IMR-90 (cell line): Measurements from ENCODE around the gene SYT6. TPM values are rescaled to one million over a fixed set of nuclear protein-coding genes. Genes with fewer than 3 reads are reported as not detected.

Source experiments
- ATAC-seq: fragments of 200-7000 bp; cut with Tn5 transposase; 2 replicates; pipeline ENCODE4 v1.9.1; 2020; ENCODE audit warnings: low read depth, mild to moderate bottlenecking, moderate library complexity
- BruUV-seq: library from RNA; stranded (reverse); fragments of 400-500 nt; replicated peaks from 2 replicates; lab custom pipeline; 2021; lab: Mats Ljungman, UMichigan
- CTCF ChIA-PET: fragments of 300-600 bp; formaldehyde crosslinking; extraction: SDS; loops from one replicate; lab custom pipeline; 2021; ENCODE audit warnings: antibody characterized with exemption; lab: Yijun Ruan, JAX
- POLR2A ChIA-PET: fragments of 300-600 bp; sonication (Branson Sonifier 250); formaldehyde crosslinking; loops from one replicate; lab custom pipeline; 2022; ENCODE audit warnings: antibody characterized with exemption; ENCODE audit not compliant: unreplicated experiment; lab: Charles Lee
- DNase-seq: peaks from one replicate; pipeline ENCODE4 v3.0.0; 2013
- H2AFZ ChIP-seq: replicated peaks from 2 replicates; pipeline ENCODE3; 2013; ENCODE audit warnings: low read length, mild to moderate bottlenecking; ENCODE audit not compliant: poor library complexity
- H2AK5ac ChIP-seq: 2 replicates; pipeline ENCODE4 v1.6.1; 2013; ENCODE audit warnings: low read depth, low read length, inconsistent platforms
- H2AK9ac ChIP-seq: replicated peaks from 2 replicates; pipeline ENCODE3; 2013; ENCODE audit warnings: mild to moderate bottlenecking, low read depth, low read length, moderate library complexity; ENCODE audit not compliant: poor library complexity
- H2BK120ac ChIP-seq: 2 replicates; pipeline ENCODE4 v1.6.1; 2013; ENCODE audit warnings: low read depth, low read length, inconsistent platforms
- H2BK15ac ChIP-seq: 3 replicates; pipeline ENCODE4 v1.6.1; 2013; ENCODE audit warnings: low read depth, low read length, inconsistent platforms
- H2BK20ac ChIP-seq: 2 replicates; pipeline ENCODE4 v1.6.1; 2013; ENCODE audit warnings: low read depth, mild to moderate bottlenecking, inconsistent platforms, low read length, moderate library complexity
- H2BK5ac ChIP-seq: 2 replicates; pipeline ENCODE4 v1.6.1; 2013; ENCODE audit warnings: mild to moderate bottlenecking, low read depth, low read length, inconsistent platforms; ENCODE audit not compliant: poor library complexity, severe bottlenecking
- H3K14ac ChIP-seq: replicated peaks from 2 replicates; pipeline ENCODE4 v1.6.1; 2013; ENCODE audit warnings: low read depth, low read length, inconsistent platforms
- H3K18ac ChIP-seq: 2 replicates; pipeline ENCODE4 v1.6.1; 2013; ENCODE audit warnings: low read depth, low read length, control low read depth
- H3K23ac ChIP-seq: 2 replicates; pipeline ENCODE4 v1.6.1; 2013; ENCODE audit warnings: low read depth, low read length, inconsistent platforms
- H3K27ac ChIP-seq: 2 replicates; pipeline ENCODE4 v1.5.1; 2013; ENCODE audit warnings: mild to moderate bottlenecking, control low read depth, low read length; ENCODE audit not compliant: insufficient read depth
- H3K27me3 ChIP-seq: 2 replicates; pipeline ENCODE4 v1.6.1; 2013; ENCODE audit warnings: low read length; ENCODE audit not compliant: control insufficient read depth, insufficient read depth
- H3K36me3 ChIP-seq: 2 replicates; pipeline ENCODE4 v1.6.1; 2013; ENCODE audit warnings: low read length, mixed read lengths; ENCODE audit not compliant: control insufficient read depth, insufficient read depth
- H3K4ac ChIP-seq: 2 replicates; pipeline ENCODE4 v1.6.1; 2013; ENCODE audit warnings: low read depth, low read length, inconsistent platforms
- H3K4me1 ChIP-seq: 2 replicates; pipeline ENCODE4 v1.6.1; 2013; ENCODE audit warnings: low read length, mixed read lengths; ENCODE audit not compliant: control insufficient read depth, insufficient read depth
- H3K4me2 ChIP-seq: 2 replicates; pipeline ENCODE4 v1.6.1; 2013; ENCODE audit warnings: low read depth, mild to moderate bottlenecking, control low read depth, low read length, moderate library complexity
- H3K4me3 ChIP-seq: 2 replicates; pipeline ENCODE4 v1.5.1; 2013; ENCODE audit warnings: low read depth, mild to moderate bottlenecking, control low read depth, low read length, moderate library complexity; ENCODE audit not compliant: insufficient read depth
- H3K56ac ChIP-seq: 2 replicates; pipeline ENCODE4 v1.6.1; 2013; ENCODE audit warnings: low read length, inconsistent platforms; ENCODE audit not compliant: insufficient read depth; ENCODE audit errors: extremely low read depth
- H3K79me1 ChIP-seq, 2 experiments: 2 replicates each; pipeline ENCODE4 v1.6.1; 2013; ENCODE audit warnings: low read length in 2 of 2, inconsistent platforms in 1 of 2, low read depth in 1 of 2
- H3K9ac ChIP-seq: 2 replicates; pipeline ENCODE4 v1.6.1; 2013; ENCODE audit warnings: low read depth, low read length, control low read depth
- H3K9me1 ChIP-seq: 2 replicates; pipeline ENCODE4 v1.6.1; 2013; ENCODE audit warnings: low read length, inconsistent platforms; ENCODE audit not compliant: insufficient read depth
- H3K9me3 ChIP-seq: 2 replicates; pipeline ENCODE4 v1.6.1; 2013; ENCODE audit warnings: low read length; ENCODE audit not compliant: control insufficient read depth, insufficient read depth
- H4K20me1 ChIP-seq: 2 replicates; pipeline ENCODE4 v1.6.1; 2013; ENCODE audit warnings: low read length, inconsistent platforms; ENCODE audit not compliant: insufficient read depth
- H4K5ac ChIP-seq: 2 replicates; pipeline ENCODE4 v1.6.1; 2013; ENCODE audit warnings: mild to moderate bottlenecking, low read depth, low read length, control low read depth
- H4K8ac ChIP-seq, 2 experiments: 2 replicates each; pipeline ENCODE4 v1.6.1; 2013; ENCODE audit warnings: low read depth in 2 of 2, low read length in 2 of 2, control low read depth in 1 of 2, inconsistent platforms in 1 of 2
- H4K91ac ChIP-seq: 2 replicates; pipeline ENCODE4 v1.6.1; 2013; ENCODE audit warnings: low read depth, low read length, inconsistent platforms; ENCODE audit not compliant: insufficient read depth
- BHLHE40 ChIP-seq: fragments of 150-350 bp; IDR thresholded peaks from 2 replicates; pipeline ENCODE4 v1.6.1; 2016; ENCODE audit warnings: mild to moderate bottlenecking, low read depth, low read length
- CEBPB ChIP-seq: IDR thresholded peaks from 2 replicates; pipeline ENCODE4 v1.6.1; 2012; ENCODE audit warnings: low read depth, low read length, improper control_type of control experiment
- CHD1 ChIP-seq: IDR thresholded peaks from 2 replicates; pipeline ENCODE4 v1.6.1; 2012; ENCODE audit warnings: low read depth, low read length, improper control_type of control experiment
- FOS ChIP-seq: fragments of 150-350 bp; IDR thresholded peaks from 2 replicates; pipeline ENCODE4 v1.6.1; 2016; ENCODE audit warnings: low read depth, low read length
- MAFK ChIP-seq: IDR thresholded peaks from 2 replicates; pipeline ENCODE4 v1.6.1; 2012; ENCODE audit warnings: low read depth, low read length, improper control_type of control experiment
- MAZ ChIP-seq: IDR thresholded peaks from 2 replicates; pipeline ENCODE4 v1.6.1; 2012; ENCODE audit warnings: low read depth, mild to moderate bottlenecking, low read length, improper control_type of control experiment, moderate library complexity, borderline replicate concordance
- MXI1 ChIP-seq: IDR thresholded peaks from 2 replicates; pipeline ENCODE4 v1.6.1; 2012; ENCODE audit warnings: low read depth, mild to moderate bottlenecking, low read length, moderate library complexity, borderline replicate concordance
- POLR2A ChIP-seq: IDR thresholded peaks from 2 replicates; pipeline ENCODE4 v1.6.1; 2012; ENCODE audit warnings: mild to moderate bottlenecking, low read depth, low read length
- RAD21 ChIP-seq: IDR thresholded peaks from 2 replicates; pipeline ENCODE4 v1.6.1; 2012; ENCODE audit warnings: low read length, improper control_type of control experiment
- RCOR1 ChIP-seq: IDR thresholded peaks from 2 replicates; pipeline ENCODE4 v1.6.1; 2012; ENCODE audit warnings: mild to moderate bottlenecking, low read length, improper control_type of control experiment; ENCODE audit not compliant: insufficient replicate concordance
- RFX5 ChIP-seq: IDR thresholded peaks from 2 replicates; pipeline ENCODE4 v1.8.0; 2012; ENCODE audit warnings: low read depth, mild to moderate bottlenecking, low read length, moderate library complexity
- SMC3 ChIP-seq: fragments of 150-350 bp; IDR thresholded peaks from 2 replicates; pipeline ENCODE4 v1.6.1; 2016; ENCODE audit warnings: low read depth, mild to moderate bottlenecking, antibody characterized with exemption, low read length, moderate library complexity
- dilution Hi-C: fragments of 300-500 bp; cut with HindIII; formaldehyde crosslinking; loops from one replicate; pipeline ENCODE4 v1.14.3; 2018; ENCODE audit warnings: low sequenced_read_pairs; ENCODE audit not compliant: unreplicated experiment
- in situ Hi-C: fragments of 300-500 bp; cut with MboI; formaldehyde crosslinking; loops from 3 replicates; pipeline ENCODE4 v1.14.3; 2019; ENCODE audit warnings: low sequenced_read_pairs, inconsistent platforms, mixed read lengths
- intact Hi-C: fragments of 100-400 bp; cut with micrococcal nuclease; formaldehyde crosslinking; loops from 2 replicates; pipeline ENCODE4 v1.10.0; 2022
- polyA plus RNA-seq, 3 experiments: library from polyadenylated mRNA; depleted of rRNA; stranded (reverse); fragments of >200 nt; gene quantifications; 2 replicates each; pipeline ENCODE4 v1.2.3, GENCODE V29; 2012; ENCODE audit warnings: low replicate concordance in 1 of 3
- total RNA-seq: library from RNA; depleted of rRNA; stranded (reverse); fragments of >200 nt; gene quantifications from 2 replicates; pipeline ENCODE4 v1.2.3, GENCODE V29; 2012
- TF ChIP-seq, protein P1 (sequence below): fragments of 150-350 bp; IDR thresholded peaks from 2 replicates; pipeline ENCODE4 v1.6.1; 2017; ENCODE audit warnings: mild to moderate bottlenecking, antibody characterized with exemption, low read length, low read depth
- TF ChIP-seq, protein P2 (sequence below): fragments of 150-350 bp; IDR thresholded peaks from 2 replicates; pipeline ENCODE4 v1.6.1; 2016; ENCODE audit warnings: low read depth, mild to moderate bottlenecking, low read length, moderate library complexity, borderline replicate concordance

SYT6 gene
- total and polyA plus RNA-seq, 2 of the 4 experiments (the other 2 are of a cell fraction), result not detected

DNA sequence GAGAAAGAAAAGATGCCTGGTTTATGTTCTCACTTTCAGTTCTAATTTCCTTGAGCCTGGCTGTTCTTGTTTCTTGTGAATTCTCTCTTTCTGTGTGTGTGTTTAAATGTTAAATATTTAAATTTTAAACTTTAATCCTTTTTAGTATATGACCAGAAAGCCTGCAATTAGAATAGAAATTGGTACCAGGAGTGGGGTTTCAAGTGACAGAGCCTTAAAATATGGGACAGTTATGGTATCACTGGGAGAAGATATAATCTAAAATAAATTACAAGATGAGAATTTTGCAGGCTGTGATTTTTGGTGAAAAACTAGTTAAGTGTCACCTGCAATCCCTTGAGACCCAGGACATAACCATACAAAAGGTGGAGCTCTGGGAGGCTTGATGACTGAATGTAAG lies 81.4 kb downstream of the SYT6 start:
- no peak overlapping the region for H3K4ac ChIP-seq
- no peak overlapping the region for H3K4me2 ChIP-seq
- TF ChIP-seq RAD21 (no peak), RFX5 (no peak), MAZ (no peak), RCOR1 (no peak), FOS (no peak), POLR2A (no peak), CEBPB (no peak), SMC3 (no peak), BHLHE40 (no peak), CHD1 (no peak), MXI1 (no peak), MAFK (no peak)
- TF ChIP-seq, protein P1, sequence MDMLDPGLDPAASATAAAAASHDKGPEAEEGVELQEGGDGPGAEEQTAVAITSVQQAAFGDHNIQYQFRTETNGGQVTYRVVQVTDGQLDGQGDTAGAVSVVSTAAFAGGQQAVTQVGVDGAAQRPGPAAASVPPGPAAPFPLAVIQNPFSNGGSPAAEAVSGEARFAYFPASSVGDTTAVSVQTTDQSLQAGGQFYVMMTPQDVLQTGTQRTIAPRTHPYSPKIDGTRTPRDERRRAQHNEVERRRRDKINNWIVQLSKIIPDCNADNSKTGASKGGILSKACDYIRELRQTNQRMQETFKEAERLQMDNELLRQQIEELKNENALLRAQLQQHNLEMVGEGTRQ, result no peak
- TF ChIP-seq, protein P2, sequence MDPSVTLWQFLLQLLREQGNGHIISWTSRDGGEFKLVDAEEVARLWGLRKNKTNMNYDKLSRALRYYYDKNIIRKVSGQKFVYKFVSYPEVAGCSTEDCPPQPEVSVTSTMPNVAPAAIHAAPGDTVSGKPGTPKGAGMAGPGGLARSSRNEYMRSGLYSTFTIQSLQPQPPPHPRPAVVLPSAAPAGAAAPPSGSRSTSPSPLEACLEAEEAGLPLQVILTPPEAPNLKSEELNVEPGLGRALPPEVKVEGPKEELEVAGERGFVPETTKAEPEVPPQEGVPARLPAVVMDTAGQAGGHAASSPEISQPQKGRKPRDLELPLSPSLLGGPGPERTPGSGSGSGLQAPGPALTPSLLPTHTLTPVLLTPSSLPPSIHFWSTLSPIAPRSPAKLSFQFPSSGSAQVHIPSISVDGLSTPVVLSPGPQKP, result no peak
- no peak overlapping the region for H4K5ac ChIP-seq
- no peak overlapping the region for H3K9ac ChIP-seq
- no peak overlapping the region for H2BK20ac ChIP-seq
- no peak overlapping the region for H2BK15ac ChIP-seq
- H4K20me1 ChIP-seq, result no peaks in the 10 kb centered on the region
- DNase-seq (no peak), ATAC-seq (no peak)
- H2BK120ac ChIP-seq, result no peak overlapping the region
- H3K79me1 ChIP-seq, result no peaks in the 10 kb centered on the region
- no peaks in the 10 kb centered on the region for H3K4me1 ChIP-seq
- H4K8ac ChIP-seq, result no peak overlapping the region
- in situ Hi-C loops, result no loop called here
- H3K23ac ChIP-seq, result no peak overlapping the region
- no peak overlapping the region for H3K14ac ChIP-seq
- no TSS peak for BruUV-seq
- H3K9me1 ChIP-seq, result no peaks in the 10 kb centered on the region
- H3K36me3 ChIP-seq, result no peaks in the 10 kb centered on the region
- dilution Hi-C loops, result no loop called here
- ChIA-PET CTCF (no interaction called here), POLR2A (no interaction called here)
- no peak overlapping the region for H2AK9ac ChIP-seq
- no peak overlapping the region for H2BK5ac ChIP-seq
- no peak overlapping the region for H4K91ac ChIP-seq
- H3K27me3 ChIP-seq, result no peaks in the 10 kb centered on the region; the same call in 1 of the 2 replicates
- no peak overlapping the region for H3K56ac ChIP-seq
- no peak overlapping the region for H3K4me3 ChIP-seq
- H3K9me3 ChIP-seq, result peaks cover 8% of the 10 kb centered on the region; the same call in 1 of the 2 replicates
- no peak overlapping the region for H2AFZ ChIP-seq
- no peak overlapping the region for H2AK5ac ChIP-seq
- no peak overlapping the region for H3K27ac ChIP-seq
- no peak overlapping the region for H3K18ac ChIP-seq
- intact Hi-C loops, result no loop called here
